ENCODE measurements around the gene GOLIM4.

GRCh38 chr3:168044049-168044448, 51.7 kb downstream of the GOLIM4 start:
- TF ChIP-seq CTCF (conservative IDR thresholded peaks at IDR 0.05 in 1 of 2, IDR thresholded peaks at IDR 0.05 in 1 of 2; ENCODE audit: extremely low read depth in 1 of 2, insufficient read depth in 1 of 2, low read depth in 1 of 2, low read length in 2 of 2): no peak
- no peak for TF ChIP-seq EZH2 (IDR thresholded peaks at IDR 0.05; ENCODE audit: borderline replicate concordance, low read length)
